DND-41 (cell line): ENCODE results near the gene MFSD12.

ENCODE experiments used
- EZH2 ChIP-seq: IDR thresholded peaks from 3 replicates; pipeline ENCODE4 v1.6.1; 2012; ENCODE audit warnings: borderline replicate concordance, low read depth, mild to moderate bottlenecking, moderate library complexity, low read length, inconsistent platforms; ENCODE audit not compliant: severe bottlenecking
- TF ChIP-seq, protein P1 (sequence below): IDR thresholded peaks from 2 replicates; pipeline ENCODE4 v1.5.1; 2012; ENCODE audit warnings: borderline replicate concordance, low read length, moderate library complexity, mild to moderate bottlenecking; ENCODE audit not compliant: poor library complexity, severe bottlenecking; ENCODE audit errors: extremely low read depth

DNA sequence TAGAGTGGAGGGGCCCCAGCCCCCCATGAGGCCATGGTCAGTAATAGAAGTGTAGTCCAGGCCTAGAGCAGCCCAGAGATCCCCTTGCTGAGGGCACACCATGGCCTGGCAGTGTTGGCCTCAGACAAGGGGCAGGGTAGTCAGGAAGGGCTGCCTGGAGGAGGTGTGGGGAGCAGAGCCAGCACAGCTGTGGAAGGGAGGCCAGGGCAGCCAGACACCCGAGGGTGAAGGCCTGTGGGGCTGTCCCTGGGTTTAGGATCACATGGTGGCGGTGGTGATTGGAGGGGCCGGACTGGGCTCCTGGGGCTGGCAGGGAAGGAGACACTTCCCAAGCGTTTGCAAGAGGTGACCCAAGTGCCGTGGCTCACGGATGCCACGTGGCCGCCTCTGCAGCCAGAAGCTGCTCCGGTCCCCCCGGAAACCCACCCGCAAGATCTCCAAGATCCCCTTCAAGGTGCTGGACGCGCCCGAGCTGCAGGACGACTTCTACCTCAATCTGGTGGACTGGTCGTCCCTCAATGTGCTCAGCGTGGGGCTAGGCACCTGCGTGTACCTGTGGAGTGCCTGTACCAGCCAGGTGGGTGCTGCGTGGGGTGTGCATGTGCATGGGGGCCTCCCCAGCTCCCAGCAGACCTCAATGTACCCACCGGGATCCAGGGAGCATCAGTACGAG, 30.0 kb downstream of the MFSD12 start:
- TF ChIP-seq, protein P1, sequence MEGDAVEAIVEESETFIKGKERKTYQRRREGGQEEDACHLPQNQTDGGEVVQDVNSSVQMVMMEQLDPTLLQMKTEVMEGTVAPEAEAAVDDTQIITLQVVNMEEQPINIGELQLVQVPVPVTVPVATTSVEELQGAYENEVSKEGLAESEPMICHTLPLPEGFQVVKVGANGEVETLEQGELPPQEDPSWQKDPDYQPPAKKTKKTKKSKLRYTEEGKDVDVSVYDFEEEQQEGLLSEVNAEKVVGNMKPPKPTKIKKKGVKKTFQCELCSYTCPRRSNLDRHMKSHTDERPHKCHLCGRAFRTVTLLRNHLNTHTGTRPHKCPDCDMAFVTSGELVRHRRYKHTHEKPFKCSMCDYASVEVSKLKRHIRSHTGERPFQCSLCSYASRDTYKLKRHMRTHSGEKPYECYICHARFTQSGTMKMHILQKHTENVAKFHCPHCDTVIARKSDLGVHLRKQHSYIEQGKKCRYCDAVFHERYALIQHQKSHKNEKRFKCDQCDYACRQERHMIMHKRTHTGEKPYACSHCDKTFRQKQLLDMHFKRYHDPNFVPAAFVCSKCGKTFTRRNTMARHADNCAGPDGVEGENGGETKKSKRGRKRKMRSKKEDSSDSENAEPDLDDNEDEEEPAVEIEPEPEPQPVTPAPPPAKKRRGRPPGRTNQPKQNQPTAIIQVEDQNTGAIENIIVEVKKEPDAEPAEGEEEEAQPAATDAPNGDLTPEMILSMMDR: no peak
- no peak for TF ChIP-seq EZH2
